Choroid plexus epithelial cell (primary cell): ENCODE data around the gene CHMP5.

Source experiments
- DNase-seq: peaks from one replicate; pipeline ENCODE4 v3.0.0-alpha.2; 2010; ENCODE audit warnings: low read depth
- H3K4me3 ChIP-seq: 2 replicates; pipeline ENCODE4 v1.5.1; 2011; ENCODE audit warnings: low read depth, mild to moderate bottlenecking, control low read depth, low read length, moderate library complexity
- CTCF ChIP-seq: conservative IDR thresholded peaks from 2 replicates; pipeline ENCODE4 v1.5.1; 2011; ENCODE audit warnings: low read depth, mild to moderate bottlenecking, control low read depth, inconsistent platforms, low read length, moderate library complexity

The CHMP5 gene

GRCh38 chr9:33264473-33265177, at the start of gene CHMP5, which contains the start of gene BAG1:
TSS of gene CHMP5 (plus strand) at chr9:33265049. CDS start at chr9:33265079, 30 bp downstream.
TSS of gene BAG1 (minus strand) at chr9:33264708.
- peak; percentile 54 for TF ChIP-seq CTCF
- peak within 1 kb of the TSS; percentile 83 for H3K4me3 ChIP-seq
- peak; percentile 100 for DNase-seq

DNA sequence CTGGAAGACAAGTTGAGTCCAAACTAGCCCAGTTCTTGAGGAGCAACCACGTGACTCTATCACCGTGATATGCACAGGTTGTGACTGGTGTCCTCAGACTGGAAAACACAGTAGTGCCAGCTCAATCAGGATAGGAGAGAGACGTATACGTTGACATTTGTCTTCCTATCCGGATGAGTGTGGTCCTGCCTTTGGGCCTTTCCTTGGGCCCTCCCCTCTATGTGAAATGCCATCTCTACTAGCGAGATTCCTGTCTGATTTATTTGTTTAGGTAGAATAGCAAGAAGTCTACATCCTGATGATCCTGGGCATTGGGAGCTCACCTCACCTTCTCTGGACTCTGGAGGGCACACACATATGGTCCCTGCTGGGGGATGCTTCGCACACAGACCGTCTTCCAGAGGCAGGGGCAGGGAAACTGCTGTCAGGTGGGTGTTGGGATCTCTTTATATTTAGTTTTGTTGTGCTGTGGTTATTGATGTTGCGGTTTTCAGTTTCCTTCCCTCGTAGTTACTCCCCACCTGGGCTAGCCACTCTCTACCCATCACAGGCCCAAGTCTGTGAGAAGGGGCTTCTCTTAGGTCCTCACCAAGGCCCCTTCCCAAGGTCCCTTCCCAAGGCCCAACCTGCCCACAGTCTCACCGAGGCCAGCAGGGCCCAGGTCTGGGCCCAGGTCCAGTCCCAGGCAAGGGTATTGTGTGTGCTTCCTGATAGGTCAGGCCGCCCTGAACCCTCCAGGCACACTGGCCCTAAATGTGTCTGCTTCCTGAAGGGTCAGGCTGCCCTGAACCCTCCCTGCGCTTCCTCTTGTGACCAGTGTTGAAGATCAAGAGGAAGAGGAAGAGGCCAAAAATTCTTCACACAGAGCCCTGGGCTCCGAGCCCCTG, 43.9 kb upstream of the CHMP5 start:
- TF ChIP-seq CTCF: no peak
- DNase-seq: no peak
- no peak overlapping the region for H3K4me3 ChIP-seq

- H3K4me3 ChIP-seq: no peak overlapping the region
- TF ChIP-seq CTCF: no peak
- DNase-seq: no peak
Observed at GRCh38 chr9:33221568-33221884, 43.3 kb upstream of the CHMP5 start.

- no peak overlapping the region for H3K4me3 ChIP-seq
- no peak for DNase-seq
- TF ChIP-seq CTCF: no peak
Observed at GRCh38 chr9:33222031-33222430, 42.8 kb upstream of the CHMP5 start.

DNA sequence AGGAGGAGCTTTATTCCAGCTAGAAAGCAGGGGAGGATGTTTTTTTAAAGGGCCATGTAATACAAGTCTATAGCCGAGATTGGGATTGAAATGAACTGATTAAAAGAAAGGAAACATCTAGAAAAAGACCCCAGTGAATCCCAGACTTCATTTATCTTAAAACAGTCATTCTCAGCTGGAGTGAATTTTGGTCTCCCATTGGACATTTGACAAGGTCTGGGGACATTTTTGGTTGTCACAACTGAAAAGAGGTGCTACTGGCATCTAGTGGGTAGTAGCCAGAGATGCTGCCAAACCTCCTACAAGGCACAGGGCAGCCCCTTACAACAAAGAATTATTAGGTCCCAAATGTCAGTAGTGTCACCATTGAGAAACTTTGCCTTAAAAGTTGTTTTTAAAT, 41.2 kb upstream of the CHMP5 start:
- DNase-seq: peak; percentile 20
- TF ChIP-seq CTCF: peak; percentile 30
- H3K4me3 ChIP-seq: no peak overlapping the region

DNA sequence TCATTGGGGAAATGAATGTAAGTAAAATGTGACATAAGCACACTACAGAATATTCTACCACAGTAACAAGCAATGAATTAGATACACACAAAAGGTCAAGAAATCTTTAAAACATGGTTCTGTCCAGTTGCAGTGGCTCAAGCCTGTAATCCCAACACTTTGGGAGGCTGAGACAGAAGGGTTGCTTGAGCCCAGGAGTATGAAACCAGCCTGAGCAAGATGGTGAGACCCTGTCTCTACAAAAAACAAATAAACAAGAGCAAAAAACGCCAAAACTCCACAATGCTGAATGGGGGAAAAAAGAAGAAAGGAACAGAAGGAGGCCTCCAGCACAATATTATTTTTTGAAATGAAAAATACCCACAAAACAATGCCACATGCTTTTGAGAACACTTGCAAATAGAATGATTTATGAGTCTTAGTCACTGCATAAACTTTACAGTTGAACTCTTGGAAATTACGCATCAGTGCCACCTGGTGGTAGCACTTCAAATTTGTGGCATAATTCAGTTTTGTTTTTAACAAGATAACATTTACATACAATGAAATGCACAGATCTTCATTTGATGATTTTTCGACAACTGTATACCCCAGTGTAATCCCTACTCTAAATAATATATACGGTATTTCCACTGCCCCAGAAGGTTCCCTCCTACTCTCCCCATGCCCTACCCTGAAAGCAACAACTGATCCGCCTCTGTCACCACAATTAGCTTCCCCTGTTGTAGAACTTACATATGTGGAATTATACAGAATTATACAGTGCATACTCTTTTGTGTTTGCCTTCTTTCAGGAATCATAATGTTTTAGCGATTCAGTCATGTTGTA, 39.3 kb upstream of the CHMP5 start:
- DNase-seq: peak; percentile 84
- TF ChIP-seq CTCF: peak; percentile 64
- H3K4me3 ChIP-seq: no peak overlapping the region
